ENCODE results near the gene SLC1A2.

DNA sequence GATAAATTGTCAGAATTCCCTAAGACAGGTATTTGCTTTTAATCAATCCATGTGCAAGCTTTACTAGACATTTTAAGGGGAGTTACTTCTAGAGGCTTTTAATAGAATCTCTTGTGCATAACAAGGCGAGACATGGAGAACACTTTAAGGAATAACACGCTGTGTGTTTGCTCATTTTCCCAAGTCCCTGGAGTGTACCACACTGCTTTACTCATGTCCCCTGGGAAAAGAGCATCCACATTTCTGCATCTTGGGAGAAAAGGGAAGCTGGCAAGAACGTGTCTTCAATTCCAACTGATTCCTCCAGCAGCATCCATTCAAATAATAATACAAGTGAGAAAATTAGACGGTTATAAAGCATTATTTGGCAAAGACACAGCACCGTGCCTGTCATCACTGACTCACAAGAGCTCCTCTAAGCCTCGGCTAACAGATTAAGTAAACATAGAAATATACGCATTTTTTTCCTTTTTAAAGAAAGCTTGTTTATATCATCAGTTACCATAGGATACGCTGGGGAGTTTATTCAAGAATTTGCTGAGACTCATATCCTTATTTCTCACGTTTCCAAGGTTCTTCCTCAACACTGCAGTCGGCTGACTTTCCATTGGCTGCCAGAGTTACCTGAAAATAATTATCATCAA is 158.9 kb downstream of the SLC1A2 start:
- TF ChIP-seq POLR2A (IDR thresholded peaks at IDR 0.05) = no peak
- TF ChIP-seq, protein P1, sequence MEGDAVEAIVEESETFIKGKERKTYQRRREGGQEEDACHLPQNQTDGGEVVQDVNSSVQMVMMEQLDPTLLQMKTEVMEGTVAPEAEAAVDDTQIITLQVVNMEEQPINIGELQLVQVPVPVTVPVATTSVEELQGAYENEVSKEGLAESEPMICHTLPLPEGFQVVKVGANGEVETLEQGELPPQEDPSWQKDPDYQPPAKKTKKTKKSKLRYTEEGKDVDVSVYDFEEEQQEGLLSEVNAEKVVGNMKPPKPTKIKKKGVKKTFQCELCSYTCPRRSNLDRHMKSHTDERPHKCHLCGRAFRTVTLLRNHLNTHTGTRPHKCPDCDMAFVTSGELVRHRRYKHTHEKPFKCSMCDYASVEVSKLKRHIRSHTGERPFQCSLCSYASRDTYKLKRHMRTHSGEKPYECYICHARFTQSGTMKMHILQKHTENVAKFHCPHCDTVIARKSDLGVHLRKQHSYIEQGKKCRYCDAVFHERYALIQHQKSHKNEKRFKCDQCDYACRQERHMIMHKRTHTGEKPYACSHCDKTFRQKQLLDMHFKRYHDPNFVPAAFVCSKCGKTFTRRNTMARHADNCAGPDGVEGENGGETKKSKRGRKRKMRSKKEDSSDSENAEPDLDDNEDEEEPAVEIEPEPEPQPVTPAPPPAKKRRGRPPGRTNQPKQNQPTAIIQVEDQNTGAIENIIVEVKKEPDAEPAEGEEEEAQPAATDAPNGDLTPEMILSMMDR (IDR thresholded peaks at IDR 0.05) = no peak
- TF ChIP-seq POLR2AphosphoS5 (IDR thresholded peaks at IDR 0.05) = no peak
- no peak for TF ChIP-seq EP300 (IDR thresholded peaks at IDR 0.05)
